ENCODE data around the gene SNAI3.

DNA sequence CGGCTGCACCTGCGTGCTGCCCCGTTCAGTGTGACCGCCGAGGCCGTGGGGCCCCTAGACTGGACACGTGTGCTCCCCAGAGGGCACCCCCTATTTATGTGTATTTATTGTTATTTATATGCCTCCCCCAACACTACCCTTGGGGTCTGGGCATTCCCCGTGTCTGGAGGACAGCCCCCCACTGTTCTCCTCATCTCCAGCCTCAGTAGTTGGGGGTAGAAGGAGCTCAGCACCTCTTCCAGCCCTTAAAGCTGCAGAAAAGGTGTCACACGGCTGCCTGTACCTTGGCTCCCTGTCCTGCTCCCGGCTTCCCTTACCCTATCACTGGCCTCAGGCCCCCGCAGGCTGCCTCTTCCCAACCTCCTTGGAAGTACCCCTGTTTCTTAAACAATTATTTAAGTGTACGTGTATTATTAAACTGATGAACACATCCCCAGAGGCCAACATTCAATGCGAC lies 46.2 kb downstream of the SNAI3 start:
- TF ChIP-seq CTCF (IDR thresholded peaks at IDR 0.05; ENCODE audit: low read depth, low read length, poor library complexity, severe bottlenecking) (no peak), EZH2phosphoT487 (IDR thresholded peaks at IDR 0.05; ENCODE audit: borderline replicate concordance, low read length) (peak; percentile 24; the same call in 1 of the 2 replicates)

Measured in DOHH2 (cell line).